ENCODE measurements around the gene IGFBPL1. TPM values are rescaled to one million over a fixed set of nuclear protein-coding genes. Genes with fewer than 3 reads are reported as not detected.

Gene IGFBPL1
- total RNA-seq, 1 experiment from 2014 or later, result 37.9 TPM

- H3K4me1 ChIP-seq (ENCODE audit: insufficient read depth, low read length), result peaks cover 3% of the 10 kb centered on the region; the same call in 1 of the 2 replicates
- peaks cover 13% of the 10 kb centered on the region; the same call in 1 of the 2 replicates for H3K79me2 ChIP-seq (ENCODE audit: insufficient read depth, low read length)
- H4K91ac ChIP-seq (ENCODE audit: insufficient read length, low read depth, low read length), result no peak overlapping the region
- no peak overlapping the region for H3K4me2 ChIP-seq (ENCODE audit: insufficient read depth, insufficient read length, low read length)
- TF ChIP-seq CTCF (conservative IDR thresholded peaks at IDR 0.05), result no peak
- no peak overlapping the region for H4K8ac ChIP-seq (replicated peaks; ENCODE audit: insufficient read length, low read depth, low read length)
- no peak overlapping the region for H2BK12ac ChIP-seq (ENCODE audit: insufficient read length, low read depth, low read length)
- Mint-ChIP-seq H3K4me3 (no peak overlapping the region), H3K36me3 (ENCODE audit: insufficient read depth in 1 of 3, low read depth in 3 of 3) (peaks cover 40 to 50% (median 46%) of the 10 kb centered on the region in 3 experiments; a peak in 6 of 7 replicates), H3K27me3 (ENCODE audit: low read depth) (peaks cover 20% of the 10 kb centered on the region), H3K9me3 (no peaks in the 10 kb centered on the region; a peak in 1 of 5 replicates), H3K4me1 (peaks cover 21 to 26% of the 10 kb centered on the region in 2 experiments), H3K27ac (no peak overlapping the region)
- H2BK120ac ChIP-seq (ENCODE audit: low read depth, low read length, poor library complexity, severe bottlenecking), result no peak overlapping the region
- H2BK15ac ChIP-seq (ENCODE audit: low read depth, low read length), result no peak overlapping the region
- H3K23me2 ChIP-seq (ENCODE audit: insufficient read length, low read depth, low read length, poor library complexity, severe bottlenecking), result peaks cover 10% of the 10 kb centered on the region
- H3K23ac ChIP-seq (ENCODE audit: insufficient read length, low read depth, low read length), result no peak overlapping the region
- no peak overlapping the region for H3K4ac ChIP-seq (ENCODE audit: low read depth, low read length)
- H3T11ph ChIP-seq (ENCODE audit: low read length), result no peak overlapping the region
- H2BK5ac ChIP-seq (ENCODE audit: insufficient read length, low read length), result no peak overlapping the region
- no peak overlapping the region for H2AFZ ChIP-seq (ENCODE audit: low read length)
- no peak overlapping the region for H3K14ac ChIP-seq (ENCODE audit: insufficient read depth, low read length)
- H3K18ac ChIP-seq (ENCODE audit: insufficient read length, low read depth, low read length), result no peak overlapping the region
- H3K9ac ChIP-seq (ENCODE audit: extremely low read depth, insufficient read length, low read length), result no peak overlapping the region
- no peaks in the 10 kb centered on the region for H4K20me1 ChIP-seq (ENCODE audit: control insufficient read depth, insufficient read depth, insufficient read length)
- no peak overlapping the region for H4K5ac ChIP-seq (ENCODE audit: insufficient read length, low read depth, low read length)
- H3K79me1 ChIP-seq (ENCODE audit: insufficient read depth, low read depth, low read length, poor library complexity, severe bottlenecking), result no peaks in the 10 kb centered on the region
- H3K27ac ChIP-seq (ENCODE audit: insufficient read length, low read depth, low read length), result no peak overlapping the region
- no peak overlapping the region for H3K56ac ChIP-seq (ENCODE audit: insufficient read length, low read depth, low read length)
- no peak overlapping the region for H2AK5ac ChIP-seq (ENCODE audit: insufficient read length, low read length)
- no CpG with 5 or more reads among the region's 9 CpGs for WGBS (ENCODE audit: extremely low coverage, insufficient read length, low lambda C conversion rate)
- no peak overlapping the region for H2BK20ac ChIP-seq (ENCODE audit: low read depth, low read length, poor library complexity, severe bottlenecking)
- no peaks in the 10 kb centered on the region for H3K9me3 ChIP-seq (ENCODE audit: control insufficient read depth, low read depth, low read length)
- DNase-seq, result no peak
- H3K27me3 ChIP-seq (ENCODE audit: insufficient read depth, low read length), result peaks cover under 1% of the 10 kb centered on the region; the same call in 1 of the 2 replicates
These were observed 29.8 kb downstream of the IGFBPL1 start for GRCh38 chr9:38394416-38394815.
